Body of pancreas (tissue), 4 donors: Measurements from ENCODE around the gene HSPE1.

ENCODE experiments used
- CTCF ChIP-seq, 7 experiments: fragments of 450-650 bp in 4 of 7; fragments of 200-600 bp in 3 of 7; sonication (generic) in 3 of 7; IDR thresholded peaks; one replicate each; pipeline ENCODE4 v1.5.1; 2016 to 2019; ENCODE audit warnings: antibody characterized with exemption in 7 of 7
- POLR2A ChIP-seq, 3 donors: fragments of 450-650 bp; IDR thresholded peaks; one replicate each; pipeline ENCODE4 v1.6.1; 2016; ENCODE audit warnings: antibody characterized with exemption in 3 of 3, mild to moderate bottlenecking in 2 of 3

GRCh38 chr2:197453123-197453913, 46.9 kb upstream of the HSPE1 start, which contains the start of gene COQ10B:
- TF ChIP-seq POLR2A (IDR thresholded peaks at IDR 0.05) (peak; percentile 93 to 99 (median 98)), CTCF (IDR thresholded peaks at IDR 0.05) (peak in 6 of 7 experiments; percentile 13 to 53 (median 36))
